ENCODE data around the gene RELN. TPM values are rescaled to one million over a fixed set of nuclear protein-coding genes. Genes with fewer than 3 reads are reported as not detected.

RELN gene
- total and polyA plus RNA-seq, 2 experiments from 2014 or later = 3.9 to 22.0 TPM

DNA sequence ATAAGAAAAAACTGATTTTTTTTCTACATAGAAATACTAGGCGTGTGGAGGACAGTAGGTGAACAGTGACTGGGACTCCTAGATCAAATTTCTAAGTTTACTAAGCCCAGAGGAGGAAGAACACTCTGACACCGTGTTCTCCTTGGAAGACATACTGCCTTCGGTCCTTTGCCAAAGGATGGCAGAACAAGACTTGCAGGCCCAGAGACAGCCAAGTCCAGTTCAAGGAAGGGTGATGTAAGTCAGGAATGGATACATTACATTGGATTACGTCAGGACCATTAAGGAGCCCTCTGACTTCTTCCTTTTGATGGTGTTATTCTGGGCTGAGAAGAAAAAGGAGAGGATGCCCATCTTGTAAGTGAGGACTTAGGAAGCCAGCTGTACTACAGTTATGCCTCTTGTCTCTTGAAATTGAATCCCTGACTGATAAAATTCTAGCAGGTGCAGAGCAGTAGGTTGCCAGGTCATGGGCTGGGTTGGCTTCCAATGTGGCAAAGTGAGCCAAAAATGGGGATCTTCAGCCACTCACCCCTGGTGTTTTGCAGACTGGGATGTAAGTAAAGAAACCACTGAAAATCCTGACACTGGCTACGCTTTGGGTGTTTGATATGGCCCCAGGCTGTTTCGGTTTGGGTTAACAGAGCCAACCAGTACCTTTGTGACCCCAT is 45.1 kb downstream of the RELN start:
- H2AFZ ChIP-seq = no peak overlapping the region
- TF ChIP-seq EZH2phosphoT487 (IDR thresholded peaks at IDR 0.05; ENCODE audit: low read depth, severe bottlenecking, unreplicated experiment) = no peak
- TF ChIP-seq CTCF (IDR thresholded peaks at IDR 0.05; ENCODE audit: poor library complexity) = no peak
- TF ChIP-seq EZH2 (IDR thresholded peaks at IDR 0.05; ENCODE audit: borderline replicate concordance) = no peak
- WGBS (ENCODE audit: low lambda C conversion rate, missing lambda C conversion rate) = 87% methylated on average over 6 of the region's 6 CpGs

GRCh38 chr7:103941976-103942375 is 47.5 kb downstream of the RELN start:
- Histone ChIP-seq H3K4me1 (ENCODE audit: insufficient read depth) (no peaks in the 10 kb centered on the region), H3K36me3 (replicated peaks; ENCODE audit: insufficient read depth, low read depth) (no peaks in the 10 kb centered on the region), H3K9me2 (replicated peaks; ENCODE audit: insufficient read depth) (no peaks in the 10 kb centered on the region), H3K27ac (no peak overlapping the region), H3K9me3 (ENCODE audit: low read depth) (no peaks in the 10 kb centered on the region), H3K4me2 (no peak overlapping the region), H3K79me2 (no peaks in the 10 kb centered on the region), H4K20me1 (ENCODE audit: insufficient read depth, poor library complexity, severe bottlenecking) (no peaks in the 10 kb centered on the region), H3K27me3 (no peaks in the 10 kb centered on the region), H3K4me3 (no peak overlapping the region), H2AFZ (no peak overlapping the region)
- DNase-seq (ENCODE audit: low spot score) = no peak
- 88% methylated on average over 3 of the region's 3 CpGs for WGBS (ENCODE audit: low lambda C conversion rate, missing lambda C conversion rate)
- TF ChIP-seq EZH2phosphoT487 (IDR thresholded peaks at IDR 0.05; ENCODE audit: low read depth, severe bottlenecking, unreplicated experiment) (no peak), CTCF (IDR thresholded peaks at IDR 0.05; ENCODE audit: poor library complexity) (no peak), EZH2 (IDR thresholded peaks at IDR 0.05; ENCODE audit: borderline replicate concordance) (no peak)

More for the DNA sequence above, 45.1 kb downstream of the RELN start:
- H3K9me2 ChIP-seq (replicated peaks; ENCODE audit: insufficient read depth) = no peaks in the 10 kb centered on the region
- no peaks in the 10 kb centered on the region for H3K9me3 ChIP-seq (ENCODE audit: low read depth)
- no peak overlapping the region for H3K27ac ChIP-seq
- DNase-seq (ENCODE audit: low spot score) = no peak
- H3K36me3 ChIP-seq (replicated peaks; ENCODE audit: insufficient read depth, low read depth) = no peaks in the 10 kb centered on the region
- no peak overlapping the region for H3K4me2 ChIP-seq
- no peaks in the 10 kb centered on the region for H3K27me3 ChIP-seq
- no peaks in the 10 kb centered on the region for H4K20me1 ChIP-seq (ENCODE audit: insufficient read depth, poor library complexity, severe bottlenecking)
- no peaks in the 10 kb centered on the region for H3K79me2 ChIP-seq
- no peaks in the 10 kb centered on the region for H3K4me1 ChIP-seq (ENCODE audit: insufficient read depth)
- no peak overlapping the region for H3K4me3 ChIP-seq

DNA sequence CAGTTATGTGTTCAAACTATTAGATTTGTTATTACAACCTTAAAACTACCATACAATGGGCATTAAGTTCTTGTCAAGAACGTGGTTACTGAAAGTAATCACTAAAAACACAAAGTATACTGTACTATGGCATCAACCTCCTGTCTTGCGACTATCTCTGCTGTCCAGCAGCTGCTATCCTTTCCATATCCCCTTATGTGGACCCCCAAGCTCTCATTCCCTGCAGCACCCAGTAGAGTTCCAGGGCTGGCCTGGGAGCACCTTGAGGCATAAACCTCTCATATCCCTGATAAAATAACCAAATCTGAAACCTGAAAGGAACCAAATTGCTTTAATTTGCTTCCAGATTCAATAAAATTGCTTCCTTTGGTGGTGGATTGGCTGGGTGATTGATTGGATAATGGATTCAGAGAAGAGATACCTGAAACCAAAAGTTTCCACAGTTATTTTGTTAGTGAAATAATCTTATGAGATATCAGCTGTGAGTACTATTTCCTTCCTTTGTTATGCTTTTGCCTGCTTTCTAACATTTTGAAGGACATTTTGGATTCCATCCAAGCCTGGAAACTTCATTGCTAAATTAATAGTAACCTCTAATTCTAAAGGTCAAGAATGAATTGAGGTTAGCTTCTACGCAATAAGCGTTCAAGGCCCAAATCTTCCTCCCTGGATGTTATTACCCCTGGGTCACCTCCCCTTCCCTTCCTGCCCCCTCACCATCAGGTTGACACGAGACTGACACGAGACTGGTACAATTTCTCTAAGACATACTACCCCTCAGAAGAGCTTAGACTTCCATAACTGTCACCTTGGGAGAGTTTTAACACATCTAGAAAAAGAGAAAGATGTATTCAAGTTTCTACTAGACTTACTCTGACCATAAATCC is 48.8 kb downstream of the RELN start:
- H3K27ac ChIP-seq = no peak overlapping the region
- no peaks in the 10 kb centered on the region for H3K36me3 ChIP-seq (replicated peaks; ENCODE audit: insufficient read depth, low read depth)
- H3K9me2 ChIP-seq (replicated peaks; ENCODE audit: insufficient read depth) = no peaks in the 10 kb centered on the region
- no peaks in the 10 kb centered on the region for H3K9me3 ChIP-seq (ENCODE audit: low read depth)
- DNase-seq (ENCODE audit: low spot score) = no peak
- no peaks in the 10 kb centered on the region for H3K27me3 ChIP-seq
- H3K4me2 ChIP-seq = no peak overlapping the region
- H3K4me1 ChIP-seq (ENCODE audit: insufficient read depth) = no peaks in the 10 kb centered on the region
- H3K79me2 ChIP-seq = no peaks in the 10 kb centered on the region
- no peak overlapping the region for H2AFZ ChIP-seq
- H4K20me1 ChIP-seq (ENCODE audit: insufficient read depth, poor library complexity, severe bottlenecking) = no peaks in the 10 kb centered on the region
- WGBS (ENCODE audit: low lambda C conversion rate, missing lambda C conversion rate) = 80% methylated on average over 6 of the region's 6 CpGs
- no peak overlapping the region for H3K4me3 ChIP-seq
- no peak for TF ChIP-seq EZH2 (IDR thresholded peaks at IDR 0.05; ENCODE audit: borderline replicate concordance)
- TF ChIP-seq EZH2phosphoT487 (IDR thresholded peaks at IDR 0.05; ENCODE audit: low read depth, severe bottlenecking, unreplicated experiment) = no peak
- no peak for TF ChIP-seq CTCF (IDR thresholded peaks at IDR 0.05; ENCODE audit: poor library complexity)

Measured in hepatocyte (in vitro differentiated cells).